ENCODE data around the gene RETREG3.
"Not testable (repeated sequence)": the region's sequence is repeated elsewhere in the genome, so short reads cannot be mapped to it uniquely, and the experiment has no call there.

GRCh38 chr17:42609814-42610801, 934 bp upstream of the RETREG3 start:
- not testable (repeated sequence) for TF ChIP-seq CTCF (IDR thresholded peaks at IDR 0.05 in 8 of 11, conservative IDR thresholded peaks at IDR 0.05 in 3 of 11); POLR2AphosphoS5 (IDR thresholded peaks at IDR 0.05)
